HEK293 (cell line): Measurements from ENCODE around the gene HPS4.

ENCODE experiments used
- CTCF ChIA-PET: fragments of 350-600 bp; formaldehyde crosslinking; extraction: SDS; loops from one replicate; lab custom pipeline; 2021; ENCODE audit warnings: antibody characterized with exemption; lab: Yijun Ruan, JAX
- POLR2A ChIA-PET: fragments of 300-600 bp; formaldehyde crosslinking; extraction: SDS; loops from one replicate; lab custom pipeline; 2020; ENCODE audit warnings: antibody characterized with exemption, inconsistent platforms; lab: Yijun Ruan, JAX
- H3K27ac ChIP-seq: fragments of 200-500 bp; sonication (Bioruptor generic); 2 replicates; pipeline ENCODE4 v1.5.1; 2014; ENCODE audit warnings: low read depth, low read length, control low read depth, inconsistent platforms; ENCODE audit errors: extremely low read depth
- H3K36me3 ChIP-seq, 2 experiments: fragments of 200-500 bp in 1 of 2; sonication (Bioruptor generic) in 1 of 2; 1 replicate in 1 of 2; 2 replicates in 1 of 2; pipeline ENCODE4 v1.5.1; 2014 to 2017; ENCODE audit warnings: inconsistent platforms in 2 of 2, low read length in 2 of 2; ENCODE audit not compliant: control insufficient read depth in 2 of 2, insufficient read depth in 1 of 2
- H3K4me1 ChIP-seq: fragments of 200-500 bp; sonication (Bioruptor generic); 2 replicates; pipeline ENCODE4 v1.5.1; 2014; ENCODE audit warnings: mild to moderate bottlenecking, low read length, inconsistent platforms; ENCODE audit not compliant: control insufficient read depth, insufficient read depth
- H3K4me3 ChIP-seq: 2 replicates; pipeline ENCODE4 v1.5.1; 2011; ENCODE audit warnings: low read depth, mild to moderate bottlenecking, control low read depth, low read length, moderate library complexity
- H3K9me3 ChIP-seq: fragments of 200-500 bp; sonication (Bioruptor generic); 2 replicates; pipeline ENCODE4 v1.5.1; 2014; ENCODE audit warnings: low read depth, low read length, inconsistent platforms; ENCODE audit not compliant: control insufficient read depth, insufficient read depth
- HOXC10 ChIP-seq: sonication (generic); formaldehyde crosslinking; IDR thresholded peaks from 2 replicates; pipeline ENCODE4 v1.8.1; 2023; ENCODE audit warnings: mild to moderate bottlenecking, missing genetic modification reagents
- KLF8 ChIP-seq: fragments of 450-650 bp; formaldehyde crosslinking; IDR thresholded peaks from 2 replicates; pipeline ENCODE4 v1.5.1; 2016; ENCODE audit warnings: missing biosample characterization, missing genetic modification characterization
- MZF1 ChIP-seq: fragments of 450-650 bp; formaldehyde crosslinking; IDR thresholded peaks from 2 replicates; pipeline ENCODE4 v1.5.1; 2017; ENCODE audit warnings: missing biosample characterization, missing genetic modification characterization, borderline replicate concordance
- SCRT2 ChIP-seq: fragments of 450-650 bp; formaldehyde crosslinking; IDR thresholded peaks from 2 replicates; pipeline ENCODE4 v1.5.1; 2016; ENCODE audit warnings: missing biosample characterization, missing genetic modification characterization
- YY1 ChIP-seq: fragments of 450-650 bp; formaldehyde crosslinking; IDR thresholded peaks from 2 replicates; pipeline ENCODE4 v1.5.1; 2018; ENCODE audit warnings: missing biosample characterization, missing genetic modification characterization
- ZBTB6 ChIP-seq: fragments of 450-650 bp; formaldehyde crosslinking; IDR thresholded peaks from 2 replicates; pipeline ENCODE4 v1.5.1; 2017; ENCODE audit warnings: missing biosample characterization, missing genetic modification characterization
- ZFP37 ChIP-seq: fragments of 450-650 bp; formaldehyde crosslinking; IDR thresholded peaks from 2 replicates; pipeline ENCODE4 v1.5.1; 2016; ENCODE audit warnings: missing biosample characterization, missing genetic modification characterization
- ZFP69B ChIP-seq: fragments of 450-650 bp; formaldehyde crosslinking; IDR thresholded peaks from 2 replicates; pipeline ENCODE4 v1.5.1; 2016; ENCODE audit warnings: missing biosample characterization, missing genetic modification characterization
- ZNF132 ChIP-seq: fragments of 450-650 bp; formaldehyde crosslinking; IDR thresholded peaks from 2 replicates; pipeline ENCODE4 v1.5.1; 2017; ENCODE audit warnings: missing biosample characterization, missing genetic modification characterization, borderline replicate concordance
- ZNF146 ChIP-seq: fragments of 450-650 bp; formaldehyde crosslinking; IDR thresholded peaks from 2 replicates; pipeline ENCODE4 v1.5.1; 2016; ENCODE audit warnings: missing biosample characterization, missing genetic modification characterization
- ZNF211 ChIP-seq: fragments of 450-650 bp; formaldehyde crosslinking; IDR thresholded peaks from 2 replicates; pipeline ENCODE4 v1.5.1; 2016; ENCODE audit warnings: low read depth, missing biosample characterization, missing genetic modification characterization
- ZNF335 ChIP-seq: fragments of 450-650 bp; formaldehyde crosslinking; conservative IDR thresholded peaks from 2 replicates; pipeline ENCODE4 v1.5.1; 2016; ENCODE audit warnings: missing biosample characterization, missing genetic modification characterization
- ZNF488 ChIP-seq: fragments of 450-650 bp; formaldehyde crosslinking; IDR thresholded peaks from 2 replicates; pipeline ENCODE4 v1.5.1; 2016; ENCODE audit warnings: missing biosample characterization, missing genetic modification characterization
- ZNF521 ChIP-seq: fragments of 450-650 bp; formaldehyde crosslinking; IDR thresholded peaks from 2 replicates; pipeline ENCODE4 v1.5.1; 2017; ENCODE audit warnings: missing biosample characterization, mild to moderate bottlenecking, missing genetic modification characterization
- ZNF544 ChIP-seq: fragments of 450-650 bp; formaldehyde crosslinking; IDR thresholded peaks from 2 replicates; pipeline ENCODE4 v1.5.0; 2017; ENCODE audit warnings: missing biosample characterization, missing genetic modification characterization
- ZNF571 ChIP-seq: fragments of 450-650 bp; formaldehyde crosslinking; IDR thresholded peaks from 2 replicates; pipeline ENCODE4 v1.5.0; 2017; ENCODE audit warnings: missing biosample characterization, missing genetic modification characterization
- ZNF585B ChIP-seq: fragments of 450-650 bp; formaldehyde crosslinking; IDR thresholded peaks from 2 replicates; pipeline ENCODE4 v1.5.1; 2016; ENCODE audit warnings: missing biosample characterization, missing genetic modification characterization
- ZNF624 ChIP-seq: fragments of 450-650 bp; formaldehyde crosslinking; IDR thresholded peaks from 2 replicates; pipeline ENCODE4 v1.5.1; 2017; ENCODE audit warnings: missing biosample characterization, missing genetic modification characterization
- ZNF707 ChIP-seq: fragments of 450-650 bp; formaldehyde crosslinking; IDR thresholded peaks from 2 replicates; pipeline ENCODE4 v1.5.1; 2016; ENCODE audit warnings: missing biosample characterization, missing genetic modification characterization
- ZNF768 ChIP-seq: fragments of 450-650 bp; formaldehyde crosslinking; IDR thresholded peaks from 2 replicates; pipeline ENCODE4 v1.5.1; 2018; ENCODE audit warnings: missing biosample characterization, mild to moderate bottlenecking, missing genetic modification characterization
- ZSCAN16 ChIP-seq: fragments of 450-650 bp; formaldehyde crosslinking; IDR thresholded peaks from 2 replicates; pipeline ENCODE4 v1.5.1; 2016; ENCODE audit warnings: missing biosample characterization, missing genetic modification characterization
- TF ChIP-seq, protein P1 (sequence below): fragments of 450-650 bp; formaldehyde crosslinking; conservative IDR thresholded peaks from 2 replicates; pipeline ENCODE4 v1.5.1; 2016; ENCODE audit warnings: low read depth, missing biosample characterization, missing genetic modification characterization
- TF ChIP-seq, protein P2 (sequence below): fragments of 450-650 bp; formaldehyde crosslinking; IDR thresholded peaks from 2 replicates; pipeline ENCODE4 v1.5.1; 2016; ENCODE audit warnings: missing biosample characterization, missing genetic modification characterization, borderline replicate concordance
- TF ChIP-seq, protein P3 (sequence below): fragments of 450-650 bp; formaldehyde crosslinking; IDR thresholded peaks from 2 replicates; pipeline ENCODE4 v1.5.1; 2016; ENCODE audit warnings: missing biosample characterization, missing genetic modification characterization

The HPS4 gene

GRCh38 chr22:26466196-26466595, 17.4 kb downstream of the HPS4 start:
- H3K4me1 ChIP-seq, result no peaks in the 10 kb centered on the region; the same call in 1 of the 2 replicates
- POLR2A ChIA-PET, result no interaction called here
- peaks cover 35 to 98% of the 10 kb centered on the region in 2 experiments for H3K36me3 ChIP-seq
- H3K4me3 ChIP-seq, result no peak overlapping the region
- TF ChIP-seq KLF8 (tag by site-specific recombination) (no peak), ZNF132 (tag by site-specific recombination) (no peak), ZNF335 (no peak), ZNF488 (tag by site-specific recombination) (no peak), SCRT2 (tag by site-specific recombination) (no peak), ZNF146 (tag by site-specific recombination) (no peak), ZNF544 (no peak)
- TF ChIP-seq, protein P1, sequence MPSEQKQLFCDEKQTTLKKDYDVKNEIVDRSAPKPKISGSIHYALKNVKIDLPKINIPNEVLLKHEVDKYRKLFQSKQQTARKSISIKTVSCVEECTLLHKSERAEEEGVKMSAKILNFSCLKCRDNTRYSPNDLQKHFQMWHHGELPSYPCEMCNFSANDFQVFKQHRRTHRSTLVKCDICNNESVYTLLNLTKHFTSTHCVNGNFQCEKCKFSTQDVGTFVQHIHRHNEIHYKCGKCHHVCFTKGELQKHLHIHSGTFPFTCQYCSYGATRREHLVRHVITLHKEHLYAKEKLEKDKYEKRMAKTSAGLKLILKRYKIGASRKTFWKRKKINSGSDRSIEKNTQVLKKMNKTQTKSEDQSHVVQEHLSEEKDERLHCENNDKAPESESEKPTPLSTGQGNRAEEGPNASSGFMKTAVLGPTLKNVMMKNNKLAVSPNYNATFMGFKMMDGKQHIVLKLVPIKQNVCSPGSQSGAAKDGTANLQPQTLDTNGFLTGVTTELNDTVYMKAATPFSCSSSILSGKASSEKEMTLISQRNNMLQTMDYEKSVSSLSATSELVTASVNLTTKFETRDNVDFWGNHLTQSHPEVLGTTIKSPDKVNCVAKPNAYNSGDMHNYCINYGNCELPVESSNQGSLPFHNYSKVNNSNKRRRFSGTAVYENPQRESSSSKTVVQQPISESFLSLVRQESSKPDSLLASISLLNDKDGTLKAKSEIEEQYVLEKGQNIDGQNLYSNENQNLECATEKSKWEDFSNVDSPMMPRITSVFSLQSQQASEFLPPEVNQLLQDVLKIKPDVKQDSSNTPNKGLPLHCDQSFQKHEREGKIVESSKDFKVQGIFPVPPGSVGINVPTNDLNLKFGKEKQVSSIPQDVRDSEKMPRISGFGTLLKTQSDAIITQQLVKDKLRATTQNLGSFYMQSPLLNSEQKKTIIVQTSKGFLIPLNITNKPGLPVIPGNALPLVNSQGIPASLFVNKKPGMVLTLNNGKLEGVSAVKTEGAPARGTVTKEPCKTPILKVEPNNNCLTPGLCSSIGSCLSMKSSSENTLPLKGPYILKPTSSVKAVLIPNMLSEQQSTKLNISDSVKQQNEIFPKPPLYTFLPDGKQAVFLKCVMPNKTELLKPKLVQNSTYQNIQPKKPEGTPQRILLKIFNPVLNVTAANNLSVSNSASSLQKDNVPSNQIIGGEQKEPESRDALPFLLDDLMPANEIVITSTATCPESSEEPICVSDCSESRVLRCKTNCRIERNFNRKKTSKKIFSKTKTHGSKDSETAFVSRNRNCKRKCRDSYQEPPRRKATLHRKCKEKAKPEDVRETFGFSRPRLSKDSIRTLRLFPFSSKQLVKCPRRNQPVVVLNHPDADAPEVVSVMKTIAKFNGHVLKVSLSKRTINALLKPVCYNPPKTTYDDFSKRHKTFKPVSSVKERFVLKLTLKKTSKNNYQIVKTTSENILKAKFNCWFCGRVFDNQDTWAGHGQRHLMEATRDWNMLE (tag by site-specific recombination), result no peak
- H3K27ac ChIP-seq, result no peak overlapping the region
- CTCF ChIA-PET, result interaction anchor here (0.6 to 10.4 kb wide), 3 partner anchors 68 to 181 kb away, joined by 3 to 267 read pairs (median 195); no protein-coding TSS in a partner anchor
- no peaks in the 10 kb centered on the region for H3K9me3 ChIP-seq

- POLR2A ChIA-PET, result no interaction called here
- H3K36me3 ChIP-seq, result peaks cover 32 to 97% of the 10 kb centered on the region in 2 experiments
- no peaks in the 10 kb centered on the region for H3K9me3 ChIP-seq
- no peak for TF ChIP-seq ZFP37
- TF ChIP-seq MZF1 (tag by site-specific recombination), result no peak
- TF ChIP-seq ZNF624 (tag by site-specific recombination), result no peak
- no peak for TF ChIP-seq ZNF585B
- no peak for TF ChIP-seq YY1 (tag by site-specific recombination)
- no peak for TF ChIP-seq ZNF521 (tag by site-specific recombination)
- TF ChIP-seq ZSCAN16 (tag by site-specific recombination), result no peak
- no peak for TF ChIP-seq ZNF211
- no peak for TF ChIP-seq ZNF768 (tag by site-specific recombination)
- TF ChIP-seq ZBTB6 (tag by site-specific recombination), result no peak
- TF ChIP-seq, protein P2, sequence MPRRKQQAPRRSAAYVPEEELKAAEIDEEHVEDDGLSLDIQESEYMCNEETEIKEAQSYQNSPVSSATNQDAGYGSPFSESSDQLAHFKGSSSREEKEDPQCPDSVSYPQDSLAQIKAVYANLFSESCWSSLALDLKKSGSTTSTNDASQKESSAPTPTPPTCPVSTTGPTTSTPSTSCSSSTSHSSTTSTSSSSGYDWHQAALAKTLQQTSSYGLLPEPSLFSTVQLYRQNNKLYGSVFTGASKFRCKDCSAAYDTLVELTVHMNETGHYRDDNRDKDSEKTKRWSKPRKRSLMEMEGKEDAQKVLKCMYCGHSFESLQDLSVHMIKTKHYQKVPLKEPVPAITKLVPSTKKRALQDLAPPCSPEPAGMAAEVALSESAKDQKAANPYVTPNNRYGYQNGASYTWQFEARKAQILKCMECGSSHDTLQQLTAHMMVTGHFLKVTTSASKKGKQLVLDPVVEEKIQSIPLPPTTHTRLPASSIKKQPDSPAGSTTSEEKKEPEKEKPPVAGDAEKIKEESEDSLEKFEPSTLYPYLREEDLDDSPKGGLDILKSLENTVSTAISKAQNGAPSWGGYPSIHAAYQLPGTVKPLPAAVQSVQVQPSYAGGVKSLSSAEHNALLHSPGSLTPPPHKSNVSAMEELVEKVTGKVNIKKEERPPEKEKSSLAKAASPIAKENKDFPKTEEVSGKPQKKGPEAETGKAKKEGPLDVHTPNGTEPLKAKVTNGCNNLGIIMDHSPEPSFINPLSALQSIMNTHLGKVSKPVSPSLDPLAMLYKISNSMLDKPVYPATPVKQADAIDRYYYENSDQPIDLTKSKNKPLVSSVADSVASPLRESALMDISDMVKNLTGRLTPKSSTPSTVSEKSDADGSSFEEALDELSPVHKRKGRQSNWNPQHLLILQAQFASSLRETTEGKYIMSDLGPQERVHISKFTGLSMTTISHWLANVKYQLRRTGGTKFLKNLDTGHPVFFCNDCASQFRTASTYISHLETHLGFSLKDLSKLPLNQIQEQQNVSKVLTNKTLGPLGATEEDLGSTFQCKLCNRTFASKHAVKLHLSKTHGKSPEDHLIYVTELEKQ (tag by site-specific recombination), result no peak
- no peak for TF ChIP-seq ZFP69B (tag by site-specific recombination)
- no peak for TF ChIP-seq ZNF707
- TF ChIP-seq, protein P3, sequence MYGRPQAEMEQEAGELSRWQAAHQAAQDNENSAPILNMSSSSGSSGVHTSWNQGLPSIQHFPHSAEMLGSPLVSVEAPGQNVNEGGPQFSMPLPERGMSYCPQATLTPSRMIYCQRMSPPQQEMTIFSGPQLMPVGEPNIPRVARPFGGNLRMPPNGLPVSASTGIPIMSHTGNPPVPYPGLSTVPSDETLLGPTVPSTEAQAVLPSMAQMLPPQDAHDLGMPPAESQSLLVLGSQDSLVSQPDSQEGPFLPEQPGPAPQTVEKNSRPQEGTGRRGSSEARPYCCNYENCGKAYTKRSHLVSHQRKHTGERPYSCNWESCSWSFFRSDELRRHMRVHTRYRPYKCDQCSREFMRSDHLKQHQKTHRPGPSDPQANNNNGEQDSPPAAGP (tag by site-specific recombination), result no peak
- TF ChIP-seq HOXC10 (CRISPR knock-in tag), result no peak
- TF ChIP-seq ZNF571 (tag by site-specific recombination), result no peak
- TF ChIP-seq SCRT2 (tag by site-specific recombination), result no peak
- TF ChIP-seq, all 188 proteins: peak for 0
- H3K4me1 ChIP-seq, result no peaks in the 10 kb centered on the region; the same call in 1 of the 2 replicates
- H3K27ac ChIP-seq, result no peak overlapping the region
- H3K4me3 ChIP-seq, result no peak overlapping the region
- CTCF ChIA-PET, result interaction anchor here (0.7 to 10.4 kb wide), 5 partner anchors 12 to 1615 kb away, joined by 3 to 267 read pairs (median 4); no protein-coding TSS in a partner anchor
Observed at GRCh38 chr22:26464312-26464711, 19.3 kb downstream of the HPS4 start.
